ENCODE measurements around the gene CXADR.

GRCh38 chr21:17554679-17555465 is 42.0 kb downstream of the CXADR start:
- no peak for TF ChIP-seq EMX1 (CRISPR knock-in tag; IDR thresholded peaks at IDR 0.05)
- TF ChIP-seq ZBTB21 (CRISPR knock-in tag; IDR thresholded peaks at IDR 0.05; ENCODE audit: borderline replicate concordance): no peak
- TF ChIP-seq, protein P1, sequence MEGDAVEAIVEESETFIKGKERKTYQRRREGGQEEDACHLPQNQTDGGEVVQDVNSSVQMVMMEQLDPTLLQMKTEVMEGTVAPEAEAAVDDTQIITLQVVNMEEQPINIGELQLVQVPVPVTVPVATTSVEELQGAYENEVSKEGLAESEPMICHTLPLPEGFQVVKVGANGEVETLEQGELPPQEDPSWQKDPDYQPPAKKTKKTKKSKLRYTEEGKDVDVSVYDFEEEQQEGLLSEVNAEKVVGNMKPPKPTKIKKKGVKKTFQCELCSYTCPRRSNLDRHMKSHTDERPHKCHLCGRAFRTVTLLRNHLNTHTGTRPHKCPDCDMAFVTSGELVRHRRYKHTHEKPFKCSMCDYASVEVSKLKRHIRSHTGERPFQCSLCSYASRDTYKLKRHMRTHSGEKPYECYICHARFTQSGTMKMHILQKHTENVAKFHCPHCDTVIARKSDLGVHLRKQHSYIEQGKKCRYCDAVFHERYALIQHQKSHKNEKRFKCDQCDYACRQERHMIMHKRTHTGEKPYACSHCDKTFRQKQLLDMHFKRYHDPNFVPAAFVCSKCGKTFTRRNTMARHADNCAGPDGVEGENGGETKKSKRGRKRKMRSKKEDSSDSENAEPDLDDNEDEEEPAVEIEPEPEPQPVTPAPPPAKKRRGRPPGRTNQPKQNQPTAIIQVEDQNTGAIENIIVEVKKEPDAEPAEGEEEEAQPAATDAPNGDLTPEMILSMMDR (IDR thresholded peaks at IDR 0.05): no peak
- TF ChIP-seq ZNF416 (CRISPR knock-in tag; IDR thresholded peaks at IDR 0.05): no peak
- TF ChIP-seq MAX (CRISPR knock-in tag; IDR thresholded peaks at IDR 0.05): no peak
- TF ChIP-seq RELA (CRISPR knock-in tag; IDR thresholded peaks at IDR 0.05; ENCODE audit: borderline replicate concordance): no peak

Data from WTC11 (cell line).